Testis (tissue), 2 donors: Measurements from ENCODE around the gene ISLR.

Source experiments
- POLR2A ChIP-seq: fragments of 450-650 bp; IDR thresholded peaks from one replicate; pipeline ENCODE4 v1.6.1; 2017; ENCODE audit warnings: antibody characterized with exemption, mild to moderate bottlenecking, moderate library complexity
- TF ChIP-seq, protein P1 (sequence below), 3 experiments: fragments of 450-650 bp in 2 of 3; fragments of 200-600 bp in 1 of 3; sonication (generic) in 1 of 3; IDR thresholded peaks; one replicate each; pipeline ENCODE4 v1.5.1; 2016 to 2019; ENCODE audit warnings: antibody characterized with exemption in 3 of 3, mild to moderate bottlenecking in 2 of 3, moderate library complexity in 1 of 3

DNA sequence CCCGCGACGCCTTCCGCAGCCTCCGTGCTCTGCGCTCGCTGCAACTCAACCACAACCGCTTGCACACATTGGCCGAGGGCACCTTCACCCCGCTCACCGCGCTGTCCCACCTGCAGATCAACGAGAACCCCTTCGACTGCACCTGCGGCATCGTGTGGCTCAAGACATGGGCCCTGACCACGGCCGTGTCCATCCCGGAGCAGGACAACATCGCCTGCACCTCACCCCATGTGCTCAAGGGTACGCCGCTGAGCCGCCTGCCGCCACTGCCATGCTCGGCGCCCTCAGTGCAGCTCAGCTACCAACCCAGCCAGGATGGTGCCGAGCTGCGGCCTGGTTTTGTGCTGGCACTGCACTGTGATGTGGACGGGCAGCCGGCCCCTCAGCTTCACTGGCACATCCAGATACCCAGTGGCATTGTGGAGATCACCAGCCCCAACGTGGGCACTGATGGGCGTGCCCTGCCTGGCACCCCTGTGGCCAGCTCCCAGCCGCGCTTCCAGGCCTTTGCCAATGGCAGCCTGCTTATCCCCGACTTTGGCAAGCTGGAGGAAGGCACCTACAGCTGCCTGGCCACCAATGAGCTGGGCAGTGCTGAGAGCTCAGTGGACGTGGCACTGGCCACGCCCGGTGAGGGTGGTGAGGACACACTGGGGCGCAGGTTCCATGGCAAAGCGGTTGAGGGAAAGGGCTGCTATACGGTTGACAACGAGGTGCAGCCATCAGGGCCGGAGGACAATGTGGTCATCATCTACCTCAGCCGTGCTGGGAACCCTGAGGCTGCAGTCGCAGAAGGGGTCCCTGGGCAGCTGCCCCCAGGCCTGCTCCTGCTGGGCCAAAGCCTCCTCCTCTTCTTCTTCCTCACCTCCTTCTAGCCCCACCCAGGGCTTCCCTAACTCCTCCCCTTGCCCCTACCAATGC is 2.0 kb downstream of the ISLR start:
- TF ChIP-seq, protein P1, sequence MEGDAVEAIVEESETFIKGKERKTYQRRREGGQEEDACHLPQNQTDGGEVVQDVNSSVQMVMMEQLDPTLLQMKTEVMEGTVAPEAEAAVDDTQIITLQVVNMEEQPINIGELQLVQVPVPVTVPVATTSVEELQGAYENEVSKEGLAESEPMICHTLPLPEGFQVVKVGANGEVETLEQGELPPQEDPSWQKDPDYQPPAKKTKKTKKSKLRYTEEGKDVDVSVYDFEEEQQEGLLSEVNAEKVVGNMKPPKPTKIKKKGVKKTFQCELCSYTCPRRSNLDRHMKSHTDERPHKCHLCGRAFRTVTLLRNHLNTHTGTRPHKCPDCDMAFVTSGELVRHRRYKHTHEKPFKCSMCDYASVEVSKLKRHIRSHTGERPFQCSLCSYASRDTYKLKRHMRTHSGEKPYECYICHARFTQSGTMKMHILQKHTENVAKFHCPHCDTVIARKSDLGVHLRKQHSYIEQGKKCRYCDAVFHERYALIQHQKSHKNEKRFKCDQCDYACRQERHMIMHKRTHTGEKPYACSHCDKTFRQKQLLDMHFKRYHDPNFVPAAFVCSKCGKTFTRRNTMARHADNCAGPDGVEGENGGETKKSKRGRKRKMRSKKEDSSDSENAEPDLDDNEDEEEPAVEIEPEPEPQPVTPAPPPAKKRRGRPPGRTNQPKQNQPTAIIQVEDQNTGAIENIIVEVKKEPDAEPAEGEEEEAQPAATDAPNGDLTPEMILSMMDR (IDR thresholded peaks at IDR 0.05): no peak
- no peak for TF ChIP-seq POLR2A
